Naive B cell (primary cell): ENCODE measurements around the gene UBLCP1. TPM values are rescaled to one million over a fixed set of nuclear protein-coding genes. Genes with fewer than 3 reads are reported as not detected.
A peak's percentile ranks its signal among the peaks of the same experiment; 100 is the strongest.
"Not testable (repeated sequence)": the region's sequence is repeated elsewhere in the genome, so short reads cannot be mapped to it uniquely, and the experiment has no call there.

Source experiments
- ATAC-seq, 2 donors: fragments of 150-1000 bp; cut with Tn5 transposase; 2 replicates each; pipeline ENCODE4 v1.10.0; 2021; ENCODE audit warnings: low read depth in 2 of 2, mild to moderate bottlenecking in 2 of 2, moderate library complexity in 2 of 2
- DNase-seq: peaks from one replicate; pipeline ENCODE4 v3.0.0; 2022
- H3K27ac Mint-ChIP-seq, 6 donors: one replicate each; pipeline ENCODE4 v1.8.0; 2020 to 2022; ENCODE audit warnings: mild to moderate bottlenecking in 6 of 6, mixed read lengths in 6 of 6, moderate library complexity in 5 of 6, inconsistent platforms in 2 of 6
- H3K27me3 Mint-ChIP-seq, 3 donors: one replicate each; pipeline ENCODE4 v1.8.0; 2021 to 2022; ENCODE audit warnings: mixed read lengths in 3 of 3, mild to moderate bottlenecking in 1 of 3
- H3K36me3 Mint-ChIP-seq, 2 donors: one replicate each; pipeline ENCODE4 v1.8.0; 2020 to 2022; ENCODE audit warnings: mixed read lengths in 2 of 2, inconsistent platforms in 1 of 2, mild to moderate bottlenecking in 1 of 2
- H3K4me1 Mint-ChIP-seq, 3 donors: one replicate each; pipeline ENCODE4 v1.8.0; 2020 to 2022; ENCODE audit warnings: mixed read lengths in 3 of 3, inconsistent platforms in 1 of 3, mild to moderate bottlenecking in 1 of 3, moderate library complexity in 1 of 3
- H3K4me3 Mint-ChIP-seq, 8 donors: one replicate each; pipeline ENCODE4 v1.8.0; 2020 to 2022; ENCODE audit warnings: mild to moderate bottlenecking in 8 of 8, mixed read lengths in 8 of 8, moderate library complexity in 8 of 8, inconsistent platforms in 2 of 8
- H3K9me3 Mint-ChIP-seq, 7 donors: one replicate each; pipeline ENCODE4 v1.8.0; 2020 to 2022; ENCODE audit warnings: mixed read lengths in 7 of 7, mild to moderate bottlenecking in 5 of 7, inconsistent platforms in 2 of 7, moderate library complexity in 1 of 7
- polyA plus RNA-seq, 6 donors: library from polyadenylated mRNA; unstranded; fragments of 300-500 nt; fragmentation: Illumina TruSeq; gene quantifications; one replicate each; pipeline ENCODE4 v1.2.3, GENCODE V29; 2021; ENCODE audit warnings: low read depth in 6 of 6

UBLCP1 gene
- polyA plus RNA-seq, 6 donors from 2014 or later, result 48.4 to 69.5 (median 61.2) TPM

DNA sequence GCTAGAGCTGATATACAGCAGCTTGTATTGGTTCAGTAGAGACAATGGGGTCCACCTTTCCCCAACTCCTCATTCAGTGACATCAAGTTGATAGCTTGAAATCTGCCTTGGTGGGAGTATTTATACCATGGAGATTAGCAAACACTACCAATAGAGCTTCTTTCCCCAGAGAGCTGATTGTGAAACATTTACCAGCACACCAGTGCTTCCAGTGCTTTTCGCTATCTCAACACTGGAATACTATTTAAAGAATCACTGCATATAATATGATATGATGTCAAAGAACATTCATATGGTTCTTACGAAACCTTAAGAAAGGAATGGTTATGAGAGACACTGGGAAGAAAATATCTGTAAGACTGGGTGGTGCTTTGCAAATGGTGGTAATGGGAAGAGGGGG is 31.9 kb upstream of the UBLCP1 start:
- H3K27me3 Mint-ChIP-seq, result peaks cover 0 to 15% (median 5%) of the 10 kb centered on the region in 3 donors
- ATAC-seq (no peak), DNase-seq (no peak)
- no peaks in the 10 kb centered on the region for H3K9me3 Mint-ChIP-seq
- H3K27ac Mint-ChIP-seq, result no peak overlapping the region
- no peaks in the 10 kb centered on the region for H3K4me1 Mint-ChIP-seq
- H3K36me3 Mint-ChIP-seq, result no peaks in the 10 kb centered on the region
- H3K4me3 Mint-ChIP-seq, result no peak overlapping the region

DNA sequence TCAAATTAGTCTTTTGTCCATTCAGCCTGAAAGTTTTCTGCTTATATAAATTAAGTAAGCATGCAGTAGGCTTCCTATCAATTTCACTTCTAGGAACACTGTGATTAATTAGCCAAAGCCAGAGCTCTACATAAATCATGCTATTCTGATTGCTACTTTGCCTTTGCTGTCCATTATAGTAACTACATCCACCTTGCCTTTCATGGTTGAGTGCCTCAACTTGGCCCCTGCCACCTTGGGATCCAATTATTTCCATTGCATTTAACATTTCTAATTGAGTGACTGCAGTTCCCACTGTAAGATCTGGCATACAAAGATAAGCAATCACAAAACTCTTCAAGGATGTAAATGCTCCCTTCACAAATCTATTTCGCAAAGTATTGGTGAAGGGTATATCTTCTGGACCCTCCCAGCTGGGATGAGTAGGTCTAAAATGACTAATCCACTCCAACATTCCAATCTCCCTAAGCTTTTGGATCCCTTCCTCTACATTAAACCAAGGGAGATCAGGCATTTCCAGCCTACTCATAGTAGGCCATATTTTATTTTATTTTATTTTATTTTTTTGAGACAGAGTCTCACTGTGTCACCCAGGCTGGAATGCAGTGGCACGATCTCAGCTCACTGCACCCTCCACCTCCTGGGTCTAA is 27.1 kb upstream of the UBLCP1 start:
- H3K36me3 Mint-ChIP-seq, ATAC-seq: not testable (repeated sequence)

DNA sequence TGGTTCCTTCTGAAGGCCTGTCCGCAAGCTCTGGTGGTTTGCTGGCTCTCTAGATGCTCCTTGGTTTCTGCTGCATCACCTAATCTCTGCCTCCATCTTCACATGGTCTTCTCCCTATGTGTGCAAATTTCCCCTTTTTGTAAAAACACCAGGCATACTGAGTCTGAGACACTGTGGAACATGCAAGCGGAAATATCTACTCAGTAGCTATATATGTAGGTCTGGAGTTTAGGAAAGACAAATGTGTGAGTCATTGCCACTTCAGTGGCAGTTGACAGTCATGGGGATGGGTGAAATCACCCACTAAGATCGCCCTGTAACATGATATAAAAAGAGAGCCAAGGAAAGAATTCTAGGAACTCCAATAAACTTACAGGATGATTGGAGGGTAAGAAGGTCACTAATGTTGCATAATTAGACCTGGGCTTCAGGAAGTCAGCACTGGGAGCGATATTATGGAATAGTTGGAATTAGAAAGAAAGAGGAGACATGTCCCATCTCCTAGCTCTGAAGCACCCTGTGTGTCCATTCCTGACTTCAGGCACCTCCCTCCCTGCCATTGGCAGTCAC is 22.7 kb upstream of the UBLCP1 start:
- no peaks in the 10 kb centered on the region for H3K27me3 Mint-ChIP-seq
- no peak overlapping the region for H3K27ac Mint-ChIP-seq
- no peak for DNase-seq

More for the DNA sequence above, 27.1 kb upstream of the UBLCP1 start:
- not testable (repeated sequence) for H3K4me3 Mint-ChIP-seq, H3K9me3 Mint-ChIP-seq, H3K27me3 Mint-ChIP-seq, H3K27ac Mint-ChIP-seq, DNase-seq, H3K4me1 Mint-ChIP-seq

DNA sequence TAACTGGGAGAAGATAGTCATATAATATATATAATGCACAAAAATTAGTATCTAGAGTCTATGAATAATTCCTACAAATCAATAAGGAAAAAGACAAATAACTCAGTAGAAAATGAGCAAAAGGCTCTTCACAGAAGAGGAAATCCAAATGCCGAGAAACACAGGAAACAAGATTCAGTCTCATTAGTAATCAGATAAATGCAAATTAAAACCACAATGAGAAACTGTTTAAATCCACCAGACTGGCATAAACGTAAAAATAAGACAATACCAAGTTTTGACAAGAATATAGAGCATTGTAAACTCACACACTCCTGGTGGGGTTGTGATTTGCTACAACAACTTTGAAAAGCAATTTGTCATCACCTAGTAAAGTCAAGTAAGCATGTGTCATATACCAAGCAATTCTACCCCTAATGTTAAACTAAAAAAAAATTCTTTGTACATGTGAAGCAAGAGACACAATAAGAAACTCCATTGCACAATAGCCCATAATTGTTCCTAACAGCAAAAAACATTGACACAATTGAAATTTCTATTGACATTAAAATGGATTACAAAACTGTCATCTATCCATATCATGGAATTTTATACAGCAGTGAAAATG is 21.0 kb upstream of the UBLCP1 start:
- Mint-ChIP-seq H3K9me3 (no peaks in the 10 kb centered on the region), H3K27me3 (peaks cover 0 to 6% (median 5%) of the 10 kb centered on the region in 3 donors), H3K27ac (no peak overlapping the region), H3K4me3 (peak overlapping the region in 2 of 8 donors; percentile 6 to 30), H3K4me1 (peaks cover 11 to 21% (median 13%) of the 10 kb centered on the region in 3 donors), H3K36me3 (no peaks in the 10 kb centered on the region)
- ATAC-seq (peak in 1 of 2 donors; percentile 45), DNase-seq (no peak)

More for the DNA sequence above, 22.7 kb upstream of the UBLCP1 start:
- Mint-ChIP-seq H3K9me3 (no peaks in the 10 kb centered on the region), H3K36me3 (no peaks in the 10 kb centered on the region), H3K4me1 (peaks cover 11 to 21% (median 13%) of the 10 kb centered on the region in 3 donors), H3K4me3 (no peak overlapping the region)
- no peak for ATAC-seq

DNA sequence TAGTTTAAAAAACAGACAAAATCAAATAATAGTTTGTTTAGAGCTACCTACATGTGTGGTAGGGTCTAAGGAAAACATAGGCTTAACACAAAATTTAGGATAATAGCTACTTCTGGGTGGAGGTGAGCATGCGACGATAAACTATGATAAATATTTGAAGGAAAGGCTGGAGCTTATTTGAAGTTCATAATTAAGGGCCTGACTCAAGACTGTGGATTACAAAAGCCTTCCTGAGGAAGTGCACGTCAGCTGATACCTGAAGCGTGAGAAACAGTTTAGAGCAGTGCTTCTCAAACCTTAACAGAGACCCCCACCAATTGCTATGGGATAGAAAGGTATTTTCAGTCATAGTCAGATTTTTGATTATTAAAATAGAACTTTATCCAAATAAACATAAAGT is 20.4 kb upstream of the UBLCP1 start:
- peaks cover 11 to 21% (median 13%) of the 10 kb centered on the region in 3 donors for H3K4me1 Mint-ChIP-seq
- no peaks in the 10 kb centered on the region for H3K9me3 Mint-ChIP-seq
- H3K27me3 Mint-ChIP-seq, result peaks cover 0 to 6% (median 5%) of the 10 kb centered on the region in 3 donors
- no peaks in the 10 kb centered on the region for H3K36me3 Mint-ChIP-seq
- ATAC-seq, result peak; percentile 70 to 72
- peak overlapping the region in 1 of 8 donors; percentile 30 for H3K4me3 Mint-ChIP-seq
- H3K27ac Mint-ChIP-seq, result peak overlapping the region in 1 of 6 donors; percentile 32
- no peak for DNase-seq

DNA sequence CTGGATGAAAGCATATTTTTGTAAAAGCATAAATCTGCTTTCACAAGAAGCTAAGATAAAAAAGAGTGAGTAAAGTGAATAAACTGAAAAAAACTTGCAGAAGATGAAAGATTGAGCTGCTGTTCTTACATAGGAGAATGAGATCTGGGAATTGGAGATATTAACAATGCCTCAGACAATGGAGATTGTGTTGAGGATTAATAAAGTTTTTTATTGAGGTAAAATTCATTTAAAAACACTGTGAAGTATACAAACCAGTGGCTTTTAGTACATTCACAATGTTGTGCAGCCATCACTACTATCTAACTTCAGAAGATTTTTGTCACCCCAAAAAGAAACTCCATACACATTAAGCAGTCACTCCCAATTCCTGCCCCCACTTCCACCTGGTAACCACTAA is 19.7 kb upstream of the UBLCP1 start:
- Mint-ChIP-seq H3K4me1 (peaks cover 11 to 21% (median 13%) of the 10 kb centered on the region in 3 donors), H3K27ac (no peak overlapping the region), H3K36me3 (no peaks in the 10 kb centered on the region), H3K27me3 (peaks cover 4 to 10% (median 9%) of the 10 kb centered on the region in 3 donors), H3K4me3 (no peak overlapping the region), H3K9me3 (no peaks in the 10 kb centered on the region)
- ATAC-seq, result no peak
- DNase-seq, result no peak

DNA sequence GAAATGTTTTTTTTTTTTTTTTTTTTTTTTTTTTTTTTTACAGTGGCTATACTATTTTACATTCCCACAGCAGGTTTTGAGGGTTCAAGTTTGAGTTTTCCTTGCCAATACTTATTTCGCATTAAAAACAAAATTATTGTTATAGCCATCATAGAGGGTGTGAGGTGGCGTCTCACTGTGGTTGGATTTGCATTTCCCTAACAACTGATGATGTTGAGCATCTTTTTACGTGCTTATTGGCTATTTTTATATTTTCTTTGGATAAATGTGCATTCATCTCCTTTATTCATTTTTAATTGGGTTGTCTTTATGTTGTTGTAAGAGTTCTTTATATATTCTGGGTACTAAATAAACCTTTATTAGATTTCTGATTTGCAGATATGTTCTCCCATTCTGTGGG is 18.9 kb upstream of the UBLCP1 start:
- Mint-ChIP-seq H3K36me3 (no peaks in the 10 kb centered on the region), H3K9me3 (no peaks in the 10 kb centered on the region), H3K27ac (no peak overlapping the region), H3K4me3 (no peak overlapping the region), H3K27me3 (peaks cover 11 to 16% (median 12%) of the 10 kb centered on the region in 3 donors), H3K4me1 (peaks cover 11 to 21% (median 13%) of the 10 kb centered on the region in 3 donors)
- DNase-seq (no peak), ATAC-seq (no peak)

DNA sequence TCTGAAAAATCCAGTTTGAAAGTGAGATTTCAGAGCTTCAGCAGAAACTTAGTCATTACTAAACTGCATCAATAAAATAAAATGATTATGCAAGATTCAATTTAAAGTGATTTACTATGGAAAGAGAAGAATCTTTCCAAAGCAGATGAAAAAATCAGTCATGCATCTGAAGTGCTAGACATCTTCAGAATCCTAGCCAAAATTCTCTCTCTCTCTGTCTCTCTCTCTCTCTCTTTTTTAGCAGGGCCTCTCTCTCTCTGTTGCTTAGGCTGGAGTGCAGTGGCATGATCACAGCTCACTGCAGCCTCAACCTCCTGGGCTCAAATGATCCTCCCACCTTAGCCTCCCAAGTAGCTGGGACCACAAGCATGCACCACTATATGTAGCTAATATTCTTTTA is 18.2 kb upstream of the UBLCP1 start:
- H3K9me3 Mint-ChIP-seq, result no peaks in the 10 kb centered on the region
- no peak overlapping the region for H3K27ac Mint-ChIP-seq
- H3K36me3 Mint-ChIP-seq, result no peaks in the 10 kb centered on the region
- peaks cover 11 to 18% (median 14%) of the 10 kb centered on the region in 3 donors for H3K27me3 Mint-ChIP-seq
- no peak for ATAC-seq
- peaks cover 11 to 21% (median 13%) of the 10 kb centered on the region in 3 donors for H3K4me1 Mint-ChIP-seq
- H3K4me3 Mint-ChIP-seq, result no peak overlapping the region
- no peak for DNase-seq

DNA sequence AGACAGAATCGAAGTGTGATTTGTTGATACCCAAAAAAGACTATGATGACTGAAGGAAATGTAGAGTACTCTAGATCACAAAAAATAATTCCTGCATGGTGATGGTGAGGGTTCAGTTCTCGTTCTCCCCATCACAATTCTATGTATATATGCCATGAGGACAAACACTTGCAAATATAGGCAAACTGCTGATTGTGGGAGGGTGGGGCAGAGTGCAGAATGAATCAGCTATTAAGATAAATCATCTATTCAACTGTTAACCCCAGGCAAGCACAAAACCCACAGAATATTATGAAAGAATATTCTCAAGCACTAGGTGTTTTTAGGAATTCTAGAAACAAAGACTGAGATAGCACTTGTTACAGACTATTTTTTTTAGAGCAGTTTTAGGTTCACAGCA is 13.9 kb upstream of the UBLCP1 start:
- ATAC-seq (no peak), DNase-seq (no peak)
- Mint-ChIP-seq H3K27ac (no peak overlapping the region), H3K4me1 (no peaks in the 10 kb centered on the region), H3K4me3 (no peak overlapping the region), H3K36me3 (no peaks in the 10 kb centered on the region), H3K27me3 (peaks cover 11 to 18% (median 14%) of the 10 kb centered on the region in 3 donors), H3K9me3 (no peaks in the 10 kb centered on the region)

DNA sequence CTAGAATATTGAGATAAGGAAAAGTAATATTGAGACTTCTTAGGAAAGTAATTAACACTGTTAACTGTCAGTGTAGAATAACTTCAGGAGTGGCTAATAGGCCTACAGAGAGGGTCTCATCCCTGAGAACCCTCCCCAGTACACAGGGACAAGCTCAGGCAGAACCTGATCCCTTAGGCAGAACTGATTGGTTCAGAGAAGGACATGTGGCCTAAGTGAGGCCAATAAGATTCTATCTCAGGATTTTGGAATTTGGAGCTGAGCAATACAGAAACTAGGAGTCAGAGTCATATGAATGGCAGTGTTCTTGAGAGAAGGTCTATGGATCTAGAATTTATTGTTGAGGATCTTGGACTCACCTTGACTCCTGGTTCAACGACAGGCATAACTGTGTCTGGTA is 10.9 kb upstream of the UBLCP1 start:
- H3K27me3 Mint-ChIP-seq, result peaks cover 14 to 36% (median 19%) of the 10 kb centered on the region in 3 donors
- no peak for DNase-seq
- no peak overlapping the region for H3K4me3 Mint-ChIP-seq
- H3K27ac Mint-ChIP-seq, result no peak overlapping the region
- H3K9me3 Mint-ChIP-seq, result no peaks in the 10 kb centered on the region
- no peaks in the 10 kb centered on the region for H3K36me3 Mint-ChIP-seq
- no peak for ATAC-seq
- no peaks in the 10 kb centered on the region for H3K4me1 Mint-ChIP-seq

DNA sequence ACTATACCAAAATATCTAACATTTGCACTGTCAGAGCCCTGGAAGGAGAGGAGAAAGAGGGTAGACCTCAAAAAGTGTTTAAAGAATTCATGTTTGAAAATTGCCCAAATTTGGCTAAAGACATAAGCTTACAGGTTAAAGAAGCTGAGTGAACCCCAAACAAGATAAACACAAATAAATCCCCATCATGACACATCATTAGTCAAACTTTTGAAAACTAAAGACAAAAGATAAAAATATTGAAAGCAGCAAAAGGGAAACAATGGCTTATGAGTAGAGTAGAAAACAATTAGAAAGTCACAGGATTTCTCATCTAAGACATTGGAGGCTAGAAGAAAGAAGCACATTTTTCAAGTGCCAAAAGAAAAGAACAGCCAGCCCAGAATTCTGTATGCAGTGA is 6.1 kb upstream of the UBLCP1 start:
- Mint-ChIP-seq H3K4me1 (peaks cover 2 to 9% (median 9%) of the 10 kb centered on the region in 3 donors), H3K4me3 (peak overlapping the region in 1 of 8 donors; percentile 1), H3K27ac (no peak overlapping the region), H3K9me3 (peaks cover 0 to 3% (median 0%) of the 10 kb centered on the region in 7 donors), H3K36me3 (no peaks in the 10 kb centered on the region), H3K27me3 (peaks cover 8 to 24% (median 13%) of the 10 kb centered on the region in 3 donors)
- ATAC-seq, result no peak
- DNase-seq, result no peak

DNA sequence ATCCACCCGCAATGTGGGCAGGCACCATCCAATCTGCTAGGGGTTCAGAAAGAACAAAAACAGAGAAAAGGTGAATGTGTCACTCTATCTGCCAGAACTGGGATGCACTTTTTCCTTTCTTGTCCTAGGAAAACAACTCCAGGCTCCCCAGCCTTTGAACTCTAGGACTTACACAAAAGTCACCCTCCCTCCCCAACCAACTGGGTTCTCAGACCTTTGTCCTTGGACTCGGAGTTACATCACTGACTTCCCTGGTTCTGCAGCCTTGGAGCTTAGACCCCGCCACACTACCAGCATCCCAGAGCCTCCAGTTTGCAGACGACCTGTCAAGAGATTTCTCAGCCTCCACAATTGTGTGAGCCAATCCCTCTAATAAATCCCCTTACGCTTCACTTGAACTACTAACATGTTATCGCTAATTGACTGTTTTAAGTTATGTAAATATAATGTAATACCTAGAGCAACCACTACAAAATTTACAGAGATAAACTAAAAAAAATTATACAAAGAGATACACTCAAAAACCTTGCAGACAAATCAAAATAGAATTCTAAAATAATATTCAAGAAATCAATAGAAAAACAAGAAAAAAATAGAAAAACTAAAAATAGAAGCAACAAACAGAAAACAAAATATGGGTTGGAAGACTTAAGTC is 5.3 kb upstream of the UBLCP1 start:
- H3K4me1 Mint-ChIP-seq, result peaks cover 10 to 15% (median 14%) of the 10 kb centered on the region in 3 donors
- H3K9me3 Mint-ChIP-seq, result peaks cover 0 to 4% (median 0%) of the 10 kb centered on the region in 7 donors
- H3K4me3 Mint-ChIP-seq, result peak overlapping the region in 1 of 8 donors; percentile 1
- no peak for ATAC-seq
- H3K27me3 Mint-ChIP-seq, result peaks cover 8 to 24% (median 13%) of the 10 kb centered on the region in 3 donors
- no peaks in the 10 kb centered on the region for H3K36me3 Mint-ChIP-seq
- no peak for DNase-seq
- no peak overlapping the region for H3K27ac Mint-ChIP-seq

DNA sequence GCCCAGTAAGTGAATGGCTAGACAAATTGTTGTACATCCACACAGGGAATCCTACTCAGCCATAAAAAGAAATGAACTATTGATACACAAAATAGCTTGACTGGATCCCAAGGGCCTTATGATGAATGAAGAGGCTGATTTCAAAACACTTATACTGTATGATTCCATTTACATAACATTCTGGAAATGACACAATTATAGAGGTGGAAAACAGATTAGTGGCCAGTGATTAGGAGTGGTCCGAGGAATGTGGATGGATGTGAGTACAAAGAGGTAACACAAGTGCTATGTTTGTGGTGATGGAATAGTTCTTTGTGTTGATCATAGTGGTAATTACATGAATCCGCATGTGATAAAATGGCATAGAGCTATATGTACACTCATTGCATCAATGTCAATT is 4.7 kb upstream of the UBLCP1 start:
- peaks cover 0 to 4% (median 0%) of the 10 kb centered on the region in 7 donors for H3K9me3 Mint-ChIP-seq
- peaks cover 12 to 18% (median 14%) of the 10 kb centered on the region in 3 donors for H3K4me1 Mint-ChIP-seq
- DNase-seq, result no peak
- peaks cover 8 to 24% (median 13%) of the 10 kb centered on the region in 3 donors for H3K27me3 Mint-ChIP-seq
- no peak for ATAC-seq
- H3K36me3 Mint-ChIP-seq, result no peaks in the 10 kb centered on the region
- H3K27ac Mint-ChIP-seq, result no peak overlapping the region
- no peak overlapping the region for H3K4me3 Mint-ChIP-seq
